ENCODE data around the gene NABP1.

NABP1 gene

DNA sequence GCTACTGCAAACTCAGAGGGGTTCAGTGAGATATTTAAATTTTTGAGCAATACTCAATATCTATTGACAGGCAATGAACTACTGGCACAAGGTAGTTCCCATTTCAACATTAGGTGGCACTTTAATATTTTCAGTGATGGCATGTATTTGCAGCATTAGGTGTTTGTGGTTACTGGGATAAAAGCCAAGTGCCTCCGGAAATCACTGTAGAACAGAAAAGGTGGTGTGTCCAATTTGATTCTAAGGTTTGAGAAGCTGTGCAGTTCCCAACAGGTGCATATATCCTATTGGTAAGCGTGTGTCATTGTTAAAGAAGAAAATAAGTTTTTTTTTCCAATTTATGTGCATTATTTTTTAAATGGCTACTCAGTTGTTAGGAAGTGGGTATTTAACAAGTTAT is 41.3 kb downstream of the NABP1 start:
- DNase-seq (ENCODE audit: insufficient read length): no peak
- FAIRE-seq: no peak
- TF ChIP-seq TAF1 (IDR thresholded peaks at IDR 0.05; ENCODE audit: borderline replicate concordance, low read depth, low read length): no peak
- TF ChIP-seq POLR2A (IDR thresholded peaks at IDR 0.05; ENCODE audit: low read depth, low read length): no peak
- TF ChIP-seq POLR2AphosphoS5 (IDR thresholded peaks at IDR 0.05; ENCODE audit: low read depth, low read length): no peak

DNA sequence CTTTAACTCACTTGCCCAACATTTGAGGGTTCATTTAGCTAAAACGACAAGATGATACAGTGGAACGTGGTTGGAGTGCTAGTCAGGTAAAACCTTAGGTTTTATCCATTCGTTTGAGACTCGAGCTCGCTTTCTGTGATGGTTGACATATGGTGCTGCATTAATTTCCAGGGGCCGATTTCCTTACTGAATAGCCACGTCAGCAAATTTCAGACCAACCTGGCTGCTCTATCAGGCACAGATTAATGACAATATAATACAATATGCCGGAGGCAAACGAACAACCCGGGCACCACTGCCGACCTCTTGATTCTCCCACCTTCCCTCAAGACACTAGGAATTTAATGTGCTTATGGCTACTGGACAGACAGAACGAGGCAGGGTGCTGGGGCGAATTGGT is 42.0 kb downstream of the NABP1 start:
- no peak for DNase-seq (ENCODE audit: insufficient read length)
- no peak for FAIRE-seq
- TF ChIP-seq TAF1 (IDR thresholded peaks at IDR 0.05; ENCODE audit: borderline replicate concordance, low read depth, low read length) (no peak), POLR2A (IDR thresholded peaks at IDR 0.05; ENCODE audit: low read depth, low read length) (no peak), POLR2AphosphoS5 (IDR thresholded peaks at IDR 0.05; ENCODE audit: low read depth, low read length) (no peak)

DNA sequence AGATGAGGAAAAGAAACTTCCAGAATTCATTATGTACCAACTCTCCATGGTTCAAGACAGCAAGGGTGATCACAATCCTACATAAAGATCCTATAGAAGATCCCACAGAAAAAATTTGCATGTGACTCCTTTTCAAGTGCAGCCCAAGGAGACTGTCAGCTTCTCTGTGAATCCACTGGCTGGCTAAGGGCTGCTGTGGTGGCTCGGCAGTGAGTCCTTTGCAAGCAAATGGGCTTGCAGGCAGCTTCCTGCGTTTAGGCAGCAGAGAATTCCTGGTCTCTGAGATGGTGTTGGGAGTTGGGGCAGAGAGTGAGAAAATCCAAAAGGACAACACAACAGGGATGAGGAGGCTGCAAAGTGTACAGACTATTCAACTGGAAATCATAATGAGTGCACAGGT is 43.4 kb downstream of the NABP1 start:
- FAIRE-seq (no peak), DNase-seq (ENCODE audit: insufficient read length) (no peak)
- no peak for TF ChIP-seq TAF1 (IDR thresholded peaks at IDR 0.05; ENCODE audit: borderline replicate concordance, low read depth, low read length)
- TF ChIP-seq POLR2AphosphoS5 (IDR thresholded peaks at IDR 0.05; ENCODE audit: low read depth, low read length): no peak
- TF ChIP-seq POLR2A (IDR thresholded peaks at IDR 0.05; ENCODE audit: low read depth, low read length): no peak

DNA sequence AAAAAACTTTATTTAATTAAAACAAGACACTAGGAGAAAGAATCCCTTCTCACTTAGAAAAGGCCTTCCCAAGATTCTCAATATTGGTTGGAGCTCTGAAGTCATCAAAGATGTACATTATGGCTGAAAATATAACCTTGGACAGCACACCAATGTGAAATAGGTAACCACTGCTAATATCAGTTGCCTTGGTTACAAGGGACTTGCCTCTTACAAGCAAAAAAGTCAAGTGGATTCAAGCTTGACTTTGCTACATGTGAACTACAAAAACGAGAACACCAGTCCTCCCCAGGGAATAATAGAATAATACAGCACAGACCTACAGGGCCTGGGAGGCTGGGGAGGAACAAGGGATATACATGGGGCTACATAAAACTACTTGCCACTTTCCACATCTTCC is 46.1 kb downstream of the NABP1 start:
- FAIRE-seq (no peak), DNase-seq (ENCODE audit: insufficient read length) (no peak)
- TF ChIP-seq POLR2AphosphoS5 (IDR thresholded peaks at IDR 0.05; ENCODE audit: low read depth, low read length) (no peak), POLR2A (IDR thresholded peaks at IDR 0.05; ENCODE audit: low read depth, low read length) (no peak), TAF1 (IDR thresholded peaks at IDR 0.05; ENCODE audit: borderline replicate concordance, low read depth, low read length) (no peak)

DNA sequence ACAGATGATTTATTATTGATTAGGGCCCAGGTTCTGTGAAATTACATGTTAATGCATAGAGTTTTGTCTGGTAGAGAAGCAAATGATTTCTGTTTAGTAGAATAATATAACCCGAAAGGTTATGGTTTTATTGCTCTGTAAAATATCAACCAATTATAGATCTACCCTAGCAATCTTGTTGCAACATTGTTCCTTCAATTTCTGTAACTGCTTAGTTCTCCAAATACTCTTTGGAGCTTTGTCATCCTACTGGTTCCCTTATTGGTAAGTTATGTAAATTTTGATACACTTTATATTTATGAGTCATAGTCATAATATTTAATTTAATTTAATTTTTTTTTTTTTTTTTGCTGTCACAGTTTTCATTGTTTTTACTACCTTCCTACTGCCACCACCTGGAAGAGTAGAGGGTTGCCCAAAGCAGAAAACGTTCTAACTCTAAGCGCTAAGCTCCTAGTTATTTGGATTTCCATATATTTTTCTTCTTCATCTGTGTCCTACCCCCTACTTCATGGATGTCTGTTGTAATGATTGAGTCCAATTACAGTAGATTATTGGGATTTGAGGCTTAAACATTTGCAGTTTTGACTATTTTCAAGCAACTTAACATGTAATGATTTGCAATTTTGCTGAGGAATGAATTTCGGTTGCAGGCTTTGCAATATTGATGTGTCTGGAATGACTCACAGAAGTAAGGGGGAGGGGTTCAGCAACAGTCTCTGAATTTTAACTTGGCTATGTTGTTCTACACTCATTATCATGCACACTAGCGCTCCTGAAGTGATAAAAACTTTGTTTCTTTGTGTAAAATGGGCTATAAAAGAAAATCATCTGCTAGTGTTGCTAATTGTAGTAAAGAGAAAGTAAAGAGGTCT is 51.1 kb downstream of the NABP1 start:
- TF ChIP-seq POLR2AphosphoS5 (IDR thresholded peaks at IDR 0.05; ENCODE audit: low read depth, low read length) (no peak), TAF1 (IDR thresholded peaks at IDR 0.05; ENCODE audit: borderline replicate concordance, low read depth, low read length) (no peak), POLR2A (IDR thresholded peaks at IDR 0.05; ENCODE audit: low read depth, low read length) (no peak)
- DNase-seq (ENCODE audit: insufficient read length) (no peak), FAIRE-seq (no peak)

DNA sequence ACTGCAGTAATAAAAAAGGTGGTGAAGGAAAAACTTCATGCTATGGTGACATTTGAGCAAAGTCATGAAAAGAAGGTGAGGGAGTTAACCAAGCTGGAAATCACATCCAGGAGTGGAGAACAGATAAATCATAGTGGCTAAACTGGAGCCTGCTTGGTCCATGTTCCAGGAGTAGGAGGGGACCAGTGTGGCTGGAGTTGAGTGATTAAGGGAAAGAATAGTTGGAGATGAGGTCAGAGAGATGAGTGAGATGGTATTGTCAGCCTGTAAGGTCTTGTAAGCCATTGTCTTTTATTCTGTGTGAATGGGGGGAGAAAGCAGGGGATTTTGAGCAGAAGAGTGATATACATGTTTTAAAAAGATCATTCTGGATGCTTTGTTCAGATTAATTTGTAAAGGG is 52.3 kb downstream of the NABP1 start:
- no peak for DNase-seq (ENCODE audit: insufficient read length)
- TF ChIP-seq TAF1 (IDR thresholded peaks at IDR 0.05; ENCODE audit: borderline replicate concordance, low read depth, low read length) (no peak), POLR2A (IDR thresholded peaks at IDR 0.05; ENCODE audit: low read depth, low read length) (no peak), POLR2AphosphoS5 (IDR thresholded peaks at IDR 0.05; ENCODE audit: low read depth, low read length) (no peak)
- FAIRE-seq: no peak
